NK-92 treated with Interleukin-12 subunit alpha and Interleukin-12 subunit beta, amount 100 ng/mL, for 24 hours (cell line): ENCODE results near the gene IFT81.
"Not testable (repeated sequence)": the region's sequence is repeated elsewhere in the genome, so short reads cannot be mapped to it uniquely, and the experiment has no call there.

ENCODE experiments used
- DNase-seq: peaks from one replicate; lab custom pipeline; 2025; lab: John Stamatoyannopoulos, UW

IFT81 gene

DNA sequence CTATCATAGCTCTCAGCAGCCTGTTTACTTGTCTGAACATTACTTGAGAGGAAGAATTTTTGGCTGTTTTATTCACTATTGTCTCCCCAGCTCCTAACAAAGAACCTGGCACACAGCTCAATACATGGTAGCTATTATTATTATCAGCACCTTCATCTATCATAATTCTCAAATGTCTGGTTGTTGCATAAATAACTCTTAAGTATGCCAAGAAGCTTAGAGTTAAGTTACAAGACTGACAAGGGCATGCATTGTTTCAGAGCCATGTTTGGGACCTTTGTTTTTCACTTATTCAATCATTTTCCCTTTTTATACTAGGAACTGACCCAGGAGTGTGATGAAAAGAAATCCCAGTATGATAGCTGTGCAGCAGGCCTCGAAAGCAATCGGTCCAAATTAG is 79.4 kb downstream of the IFT81 start:
- DNase-seq = no peak

- DNase-seq = no peak
Measured at GRCh38 chr12:110205931-110206330, 81.8 kb downstream of the IFT81 start.

DNA sequence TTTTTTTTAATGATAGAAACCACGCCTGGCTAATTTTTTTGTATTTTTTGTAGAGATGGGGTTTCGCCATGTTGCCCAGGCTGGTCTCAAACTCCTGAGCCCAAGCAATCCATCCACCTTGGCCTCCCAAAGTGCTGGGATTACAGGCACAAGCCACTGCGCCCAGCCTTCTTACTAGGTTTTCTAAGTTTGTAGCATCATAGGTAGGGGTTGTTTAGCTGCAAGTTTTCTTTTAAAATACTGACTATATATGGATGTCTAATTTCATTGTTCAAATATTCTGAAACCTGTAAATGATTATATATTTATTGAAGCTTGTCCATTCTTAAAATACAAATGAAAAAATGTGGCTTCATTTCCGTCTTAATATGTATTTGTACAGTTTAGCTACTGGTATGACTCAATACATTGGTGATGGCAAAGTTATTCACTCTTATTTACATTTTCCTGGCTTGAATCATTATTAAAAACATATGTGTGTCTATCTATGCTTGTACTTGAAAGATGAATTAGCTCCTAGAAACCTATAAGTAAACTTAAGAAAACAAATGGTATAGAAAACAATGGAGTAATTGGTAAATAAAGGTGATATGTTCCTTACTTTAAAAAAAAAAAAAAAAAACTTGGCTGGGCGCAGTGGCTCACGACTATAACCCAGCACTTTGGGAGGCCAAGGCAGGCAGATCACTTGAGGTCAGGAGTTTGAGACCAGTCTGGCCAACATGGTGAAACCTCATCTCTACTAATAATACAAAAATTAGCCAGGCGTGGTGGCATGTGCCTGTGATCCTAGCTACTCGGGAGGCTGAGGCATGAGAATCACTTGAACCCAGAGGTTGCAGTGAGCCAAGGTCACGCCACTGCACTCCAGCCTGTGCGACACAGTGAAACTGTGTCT is 87.7 kb downstream of the IFT81 start:
- DNase-seq = not testable (repeated sequence)

DNA sequence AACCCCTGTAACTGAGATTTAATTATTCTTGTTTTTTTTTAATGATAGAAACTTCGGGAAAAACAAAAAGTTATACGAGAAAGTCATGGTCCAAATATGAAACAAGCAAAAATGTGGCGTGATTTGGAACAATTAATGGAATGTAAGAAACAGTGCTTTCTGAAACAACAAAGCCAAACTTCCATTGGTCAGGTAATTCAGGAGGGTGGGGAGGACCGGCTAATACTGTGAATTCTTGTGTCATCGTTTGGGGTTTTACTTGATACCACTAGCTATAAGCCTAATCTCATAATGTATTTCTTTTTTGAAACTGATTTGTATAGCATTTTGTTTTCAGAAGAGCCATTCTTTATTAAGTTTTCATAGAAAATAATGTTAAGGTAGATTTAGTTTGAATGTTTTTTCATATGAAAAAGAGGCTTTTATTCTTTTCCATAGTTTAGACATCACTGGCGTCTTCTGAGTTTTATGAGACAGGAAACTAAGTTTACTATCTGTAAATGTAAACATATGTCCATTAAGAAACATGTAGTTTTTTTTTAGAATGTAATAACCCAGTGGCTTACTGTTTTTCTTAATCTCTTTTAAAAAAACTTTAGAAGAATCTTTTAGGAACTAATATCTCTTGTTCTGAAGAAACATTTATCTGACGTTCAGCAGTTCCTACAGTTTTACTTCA is 94.0 kb downstream of the IFT81 start:
- DNase-seq = no peak

DNA sequence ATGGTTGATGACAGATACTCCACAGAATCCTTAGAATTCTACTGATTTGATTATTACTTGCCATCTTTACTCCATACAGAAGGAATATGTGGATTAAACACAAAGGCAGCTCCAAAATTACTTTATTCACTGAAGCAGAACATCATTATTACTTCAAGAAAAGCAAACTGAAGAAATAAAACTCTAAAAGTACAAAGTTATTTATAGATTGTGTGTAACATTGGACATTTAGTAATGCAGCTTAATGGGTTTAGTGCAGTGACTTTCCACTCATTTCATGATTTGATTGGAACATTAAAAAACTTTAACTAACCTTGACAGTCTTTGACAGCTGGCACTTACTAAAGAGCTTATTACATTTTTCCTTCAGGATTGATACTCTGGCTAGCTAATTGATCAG is 97.9 kb downstream of the IFT81 start:
- no peak for DNase-seq

DNA sequence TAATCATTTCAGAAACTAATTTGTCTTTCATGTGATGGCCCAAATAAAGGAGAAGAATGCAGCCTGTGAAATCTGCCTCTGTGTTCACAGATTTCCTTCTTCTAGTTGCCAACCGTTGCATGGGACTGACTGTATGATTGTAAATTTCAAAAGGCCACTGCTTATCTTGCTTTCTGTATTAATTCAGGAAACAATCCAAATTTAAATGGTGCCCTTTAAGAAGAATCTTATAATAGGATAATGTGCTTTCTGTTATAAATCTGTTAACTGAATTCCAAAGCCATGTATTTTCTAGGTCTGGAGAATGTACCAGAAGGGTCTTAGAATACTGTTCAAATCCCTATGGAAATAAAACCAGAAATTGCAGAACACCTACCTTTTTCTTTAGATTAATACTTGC is 98.3 kb downstream of the IFT81 start:
- DNase-seq = no peak

- DNase-seq = no peak
Measured at GRCh38 chr12:110223777-110224378, 99.7 kb downstream of the IFT81 start.

DNA sequence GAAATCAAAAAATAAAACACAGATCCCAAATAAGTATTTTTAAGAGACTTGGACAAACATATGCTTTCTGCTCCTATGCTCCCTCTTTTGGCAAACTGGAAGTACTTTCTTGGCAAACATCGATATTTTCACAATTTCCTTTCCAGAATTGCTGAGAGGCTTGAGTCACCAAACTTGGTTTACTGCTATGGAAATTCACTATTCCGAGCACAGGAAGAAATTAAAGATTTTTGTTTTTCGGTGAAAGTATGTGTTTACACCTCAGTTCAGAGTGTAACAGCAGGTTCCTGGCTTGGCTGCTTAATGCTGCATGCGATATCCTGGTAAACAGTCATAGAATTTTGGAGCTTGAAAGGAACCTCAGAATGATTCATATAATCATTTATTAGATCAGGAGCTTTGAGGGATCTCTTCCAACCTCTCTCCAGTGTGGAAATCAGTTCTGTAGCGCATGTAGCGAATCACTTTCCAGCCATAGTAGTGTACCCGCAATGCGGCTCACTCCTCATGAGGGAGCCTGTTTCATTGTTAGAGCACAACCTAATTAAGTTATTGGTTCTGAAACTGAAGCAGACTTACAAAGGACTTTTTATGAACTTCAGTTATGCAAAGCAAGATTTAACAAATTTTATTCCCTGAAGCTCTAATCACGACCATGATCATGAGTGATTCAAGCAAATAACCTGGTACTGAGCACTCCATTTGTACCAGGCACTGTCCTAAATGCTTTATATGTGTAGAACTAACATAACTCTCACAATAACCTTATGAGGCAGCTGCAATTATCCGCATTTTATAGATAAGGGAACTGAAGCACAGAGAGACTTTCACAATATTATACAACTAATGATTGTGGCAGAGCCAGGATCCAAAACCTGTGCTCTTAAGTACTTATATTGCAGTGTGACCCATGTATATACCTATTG is 100.5 kb downstream of the IFT81 start:
- DNase-seq = no peak

GRCh38 chr12:110227138-110227537 is 103.0 kb downstream of the IFT81 start:
- DNase-seq = no peak

- DNase-seq = not testable (repeated sequence)
Measured at GRCh38 chr12:110228348-110228747, 104.2 kb downstream of the IFT81 start.

DNA sequence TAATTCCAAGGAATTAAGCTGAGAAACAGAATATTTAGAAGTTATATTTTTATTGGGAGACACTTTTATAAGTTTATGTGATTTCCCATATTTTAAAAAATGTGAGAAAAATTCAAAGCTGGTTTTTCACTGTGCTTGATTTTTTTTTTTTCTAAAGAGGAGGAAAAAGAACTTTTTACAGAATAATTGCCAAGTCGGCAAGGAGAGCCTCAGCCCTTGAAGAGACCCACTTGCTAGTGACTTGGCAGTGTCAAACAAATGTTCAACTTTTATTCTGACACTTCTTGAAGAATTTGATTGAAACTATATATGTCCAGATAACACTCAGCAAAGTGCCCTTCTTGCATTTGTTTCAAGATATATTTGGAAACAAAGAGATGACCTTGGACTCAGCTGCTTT is 104.6 kb downstream of the IFT81 start:
- DNase-seq = no peak

DNA sequence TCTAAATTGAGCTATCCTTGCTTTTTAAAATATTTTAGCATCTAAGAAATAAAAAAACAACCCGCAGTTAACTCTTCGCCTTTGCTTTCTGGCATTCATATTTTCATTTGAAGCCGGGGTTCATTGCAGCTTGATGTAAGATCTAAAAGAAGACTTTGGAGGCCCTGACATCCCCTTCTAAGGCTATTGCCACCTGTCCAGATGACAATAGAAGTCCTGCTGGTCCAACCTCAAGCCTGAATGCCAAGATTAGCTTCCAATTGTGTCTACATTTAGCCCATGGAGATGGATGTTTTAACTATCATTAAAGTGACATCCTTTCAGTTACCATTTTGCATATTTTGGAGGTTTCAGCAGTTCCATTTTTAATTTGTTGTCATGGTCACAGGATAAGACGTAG is 105.3 kb downstream of the IFT81 start:
- DNase-seq = no peak

DNA sequence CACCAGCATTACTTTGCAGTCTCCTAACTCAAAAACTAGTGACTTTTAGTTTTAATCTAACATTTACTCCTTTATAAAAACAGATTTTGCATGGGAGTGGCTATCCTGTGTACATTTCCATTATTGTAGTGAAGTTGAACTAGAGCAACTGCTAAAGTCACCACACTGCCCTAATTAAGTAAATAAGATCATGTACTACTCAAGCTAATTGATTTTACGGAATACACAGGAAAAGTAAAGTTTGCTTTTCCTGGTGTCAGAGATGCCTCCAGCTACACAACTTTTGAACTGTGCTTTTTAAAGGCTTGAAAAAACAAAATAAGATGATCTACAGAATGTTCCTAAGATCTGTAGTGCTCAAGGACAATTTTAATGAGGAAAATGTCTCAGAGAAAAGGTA is 106.5 kb downstream of the IFT81 start:
- no peak for DNase-seq

GRCh38 chr12:110233212-110233903 is 109.2 kb downstream of the IFT81 start:
- DNase-seq = no peak

DNA sequence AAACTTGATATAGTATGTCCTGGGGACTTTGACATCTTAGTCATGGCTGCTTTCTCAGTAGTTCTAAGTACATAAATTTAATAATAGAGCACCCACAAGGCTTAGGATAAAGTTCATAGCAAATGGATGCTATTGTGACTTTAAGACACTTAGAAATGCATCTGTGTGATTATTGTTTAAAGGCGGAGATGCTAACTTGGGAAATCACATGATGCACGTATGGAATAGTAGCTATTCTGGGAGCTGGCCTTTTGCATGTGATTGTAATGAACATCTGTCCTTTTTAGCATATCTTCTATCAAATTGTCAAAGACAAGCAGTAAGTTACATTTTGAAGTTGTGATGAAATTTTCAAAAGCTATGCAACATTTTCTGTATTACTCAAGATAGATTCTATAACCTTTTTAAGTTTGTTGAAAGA is 110.2 kb downstream of the IFT81 start:
- no peak for DNase-seq

GRCh38 chr12:110234755-110235154 is 110.6 kb downstream of the IFT81 start:
- DNase-seq = no peak

DNA sequence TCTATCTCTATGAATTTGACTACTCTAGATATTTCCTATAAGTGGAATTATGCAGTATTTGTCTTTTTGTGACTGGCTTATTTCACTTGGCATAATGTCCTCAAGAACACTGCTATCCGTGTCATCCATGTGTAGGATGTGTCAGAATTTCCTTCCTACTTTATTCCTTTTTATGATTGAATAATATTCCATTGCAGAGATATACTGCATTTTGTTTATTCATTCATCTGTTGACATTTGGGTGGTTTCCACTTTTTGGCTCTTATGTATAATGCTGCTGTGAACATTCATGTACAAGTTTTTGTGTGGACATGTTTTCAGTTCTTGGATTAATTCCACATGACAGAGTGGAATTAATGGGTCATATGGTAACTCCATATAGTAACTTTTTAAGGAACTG is 111.2 kb downstream of the IFT81 start:
- no peak for DNase-seq

DNA sequence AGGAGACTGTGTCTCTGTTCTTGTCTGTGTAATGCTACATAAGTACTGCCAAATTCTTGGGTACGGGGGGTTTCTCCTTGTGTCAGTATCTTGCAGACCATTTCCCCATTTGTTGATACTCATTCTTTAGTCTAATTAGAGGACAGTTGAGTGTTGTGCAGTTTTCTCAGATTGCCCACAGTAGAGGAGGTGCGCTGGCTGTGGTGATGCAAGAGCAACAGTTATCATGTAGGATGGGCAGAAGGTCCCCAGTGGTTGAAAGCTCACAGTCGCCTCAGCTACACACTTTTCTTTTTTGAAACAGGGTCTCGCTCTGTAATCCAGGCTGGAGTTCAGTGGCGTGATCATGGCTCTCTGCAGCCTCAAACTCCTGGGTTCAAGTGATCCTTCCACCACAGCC is 119.1 kb downstream of the IFT81 start:
- no peak for DNase-seq

DNA sequence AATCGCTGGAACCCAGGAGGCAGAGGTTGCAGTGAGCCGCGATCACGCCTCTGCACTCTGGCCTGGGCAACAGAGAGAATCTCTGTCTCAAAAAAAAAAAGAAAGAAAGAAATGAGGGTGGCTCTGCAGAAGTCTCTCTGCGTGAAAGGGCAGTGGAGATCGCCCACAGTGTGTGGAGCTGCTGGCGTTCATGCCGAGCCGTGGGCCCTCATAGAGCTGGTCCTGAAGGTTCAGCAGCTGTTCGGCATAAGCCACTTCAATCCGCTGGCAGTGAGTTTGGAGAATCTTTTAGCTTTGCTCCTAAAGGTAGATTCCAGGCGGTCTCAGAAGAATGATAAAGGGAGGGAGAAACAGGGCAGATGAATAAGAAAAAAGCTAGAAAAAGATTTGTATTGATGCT is 120.2 kb downstream of the IFT81 start:
- DNase-seq = no peak

GRCh38 chr12:110244829-110245228 is 120.7 kb downstream of the IFT81 start:
- no peak for DNase-seq

- DNase-seq = peak; percentile 11
Measured at GRCh38 chr12:110245369-110245772, 121.2 kb downstream of the IFT81 start.
